HL-60 (cell line): ENCODE measurements around the gene SMOC1.

Source experiments
- POLR2AphosphoS5 ChIP-seq: IDR thresholded peaks from 2 replicates; pipeline ENCODE4 v1.6.1; 2012; ENCODE audit warnings: low read depth
- TF ChIP-seq, protein P1 (sequence below): IDR thresholded peaks from 2 replicates; pipeline ENCODE4 v1.6.1; 2012; ENCODE audit warnings: low read depth; ENCODE audit not compliant: insufficient replicate concordance
- TF ChIP-seq, protein P2 (sequence below): IDR thresholded peaks from one replicate; pipeline ENCODE4 v1.5.1; 2011; ENCODE audit warnings: low read length, control low read depth, inconsistent platforms; ENCODE audit not compliant: insufficient read depth

DNA sequence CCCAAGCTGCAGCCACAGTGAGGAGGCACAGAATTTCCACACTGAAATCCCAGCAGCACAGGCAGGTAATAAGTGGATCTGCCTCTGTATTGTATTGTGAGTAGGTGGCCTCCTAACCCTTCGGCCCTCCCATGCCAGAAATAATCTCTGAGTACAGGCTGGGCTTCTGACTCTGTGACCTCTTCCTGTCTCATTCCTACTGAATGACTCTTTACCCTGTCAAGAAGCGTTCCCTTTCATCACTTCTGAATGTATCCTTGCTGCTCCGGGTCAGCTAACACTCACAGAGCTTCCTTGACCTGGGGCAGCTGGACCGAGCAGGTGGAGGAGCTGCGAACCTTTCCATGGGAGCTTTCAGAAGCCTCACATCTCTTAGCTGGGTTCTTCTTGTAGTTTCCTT is 190.0 kb downstream of the SMOC1 start:
- TF ChIP-seq, protein P1, sequence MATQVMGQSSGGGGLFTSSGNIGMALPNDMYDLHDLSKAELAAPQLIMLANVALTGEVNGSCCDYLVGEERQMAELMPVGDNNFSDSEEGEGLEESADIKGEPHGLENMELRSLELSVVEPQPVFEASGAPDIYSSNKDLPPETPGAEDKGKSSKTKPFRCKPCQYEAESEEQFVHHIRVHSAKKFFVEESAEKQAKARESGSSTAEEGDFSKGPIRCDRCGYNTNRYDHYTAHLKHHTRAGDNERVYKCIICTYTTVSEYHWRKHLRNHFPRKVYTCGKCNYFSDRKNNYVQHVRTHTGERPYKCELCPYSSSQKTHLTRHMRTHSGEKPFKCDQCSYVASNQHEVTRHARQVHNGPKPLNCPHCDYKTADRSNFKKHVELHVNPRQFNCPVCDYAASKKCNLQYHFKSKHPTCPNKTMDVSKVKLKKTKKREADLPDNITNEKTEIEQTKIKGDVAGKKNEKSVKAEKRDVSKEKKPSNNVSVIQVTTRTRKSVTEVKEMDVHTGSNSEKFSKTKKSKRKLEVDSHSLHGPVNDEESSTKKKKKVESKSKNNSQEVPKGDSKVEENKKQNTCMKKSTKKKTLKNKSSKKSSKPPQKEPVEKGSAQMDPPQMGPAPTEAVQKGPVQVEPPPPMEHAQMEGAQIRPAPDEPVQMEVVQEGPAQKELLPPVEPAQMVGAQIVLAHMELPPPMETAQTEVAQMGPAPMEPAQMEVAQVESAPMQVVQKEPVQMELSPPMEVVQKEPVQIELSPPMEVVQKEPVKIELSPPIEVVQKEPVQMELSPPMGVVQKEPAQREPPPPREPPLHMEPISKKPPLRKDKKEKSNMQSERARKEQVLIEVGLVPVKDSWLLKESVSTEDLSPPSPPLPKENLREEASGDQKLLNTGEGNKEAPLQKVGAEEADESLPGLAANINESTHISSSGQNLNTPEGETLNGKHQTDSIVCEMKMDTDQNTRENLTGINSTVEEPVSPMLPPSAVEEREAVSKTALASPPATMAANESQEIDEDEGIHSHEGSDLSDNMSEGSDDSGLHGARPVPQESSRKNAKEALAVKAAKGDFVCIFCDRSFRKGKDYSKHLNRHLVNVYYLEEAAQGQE, result no peak
- TF ChIP-seq, protein P2, sequence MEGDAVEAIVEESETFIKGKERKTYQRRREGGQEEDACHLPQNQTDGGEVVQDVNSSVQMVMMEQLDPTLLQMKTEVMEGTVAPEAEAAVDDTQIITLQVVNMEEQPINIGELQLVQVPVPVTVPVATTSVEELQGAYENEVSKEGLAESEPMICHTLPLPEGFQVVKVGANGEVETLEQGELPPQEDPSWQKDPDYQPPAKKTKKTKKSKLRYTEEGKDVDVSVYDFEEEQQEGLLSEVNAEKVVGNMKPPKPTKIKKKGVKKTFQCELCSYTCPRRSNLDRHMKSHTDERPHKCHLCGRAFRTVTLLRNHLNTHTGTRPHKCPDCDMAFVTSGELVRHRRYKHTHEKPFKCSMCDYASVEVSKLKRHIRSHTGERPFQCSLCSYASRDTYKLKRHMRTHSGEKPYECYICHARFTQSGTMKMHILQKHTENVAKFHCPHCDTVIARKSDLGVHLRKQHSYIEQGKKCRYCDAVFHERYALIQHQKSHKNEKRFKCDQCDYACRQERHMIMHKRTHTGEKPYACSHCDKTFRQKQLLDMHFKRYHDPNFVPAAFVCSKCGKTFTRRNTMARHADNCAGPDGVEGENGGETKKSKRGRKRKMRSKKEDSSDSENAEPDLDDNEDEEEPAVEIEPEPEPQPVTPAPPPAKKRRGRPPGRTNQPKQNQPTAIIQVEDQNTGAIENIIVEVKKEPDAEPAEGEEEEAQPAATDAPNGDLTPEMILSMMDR, result no peak
- no peak for TF ChIP-seq POLR2AphosphoS5
